ENCODE data around the gene TRPV3.
A peak's percentile ranks its signal among the peaks of the same experiment; 100 is the strongest.
"Not testable (repeated sequence)": the region's sequence is repeated elsewhere in the genome, so short reads cannot be mapped to it uniquely, and the experiment has no call there.

The TRPV3 gene

DNA sequence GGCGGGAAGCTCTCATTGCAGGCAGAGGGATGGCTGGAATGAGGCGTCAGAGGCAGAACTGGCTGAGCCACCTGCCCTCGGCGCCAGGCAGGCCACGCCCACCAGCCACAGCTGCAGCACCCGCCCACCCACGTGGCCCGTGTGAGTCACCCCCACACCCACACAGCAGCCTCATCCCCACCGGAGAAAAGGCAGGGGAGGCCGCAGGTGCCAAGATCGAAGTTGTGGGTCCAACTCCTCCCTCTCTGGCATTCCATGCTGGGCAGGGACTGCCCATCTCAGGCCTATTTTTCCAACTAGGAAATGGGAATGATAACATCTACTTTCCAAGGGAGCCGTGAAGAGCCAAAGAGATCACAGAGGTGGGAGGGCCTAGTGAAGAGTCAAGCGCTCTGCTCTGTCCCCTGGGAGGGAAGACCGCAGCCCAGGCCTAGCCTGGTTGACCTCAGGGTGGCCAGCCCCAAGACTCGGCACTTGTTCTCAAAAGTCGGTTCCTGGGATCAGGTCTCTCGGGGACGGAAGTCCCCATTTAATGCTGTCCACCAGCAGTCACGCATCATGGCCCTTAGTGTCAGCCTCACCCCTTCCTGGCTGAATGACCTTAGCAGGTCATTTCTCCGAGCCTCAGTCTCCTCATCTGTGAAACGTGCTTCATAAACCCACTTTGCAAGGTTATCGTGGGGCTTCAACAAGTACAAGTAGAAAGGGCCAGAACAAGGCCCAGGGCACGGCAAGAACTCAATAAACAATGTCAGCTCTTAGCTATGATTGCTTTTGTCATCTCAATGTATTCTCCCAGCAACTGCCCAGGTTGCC is at the start of gene TRPV3:
Gene TRPV3, minus strand, starts transcription at position 45 of the 816 bp plus-strand sequence. CDS start 2,962 bp downstream, outside the sequence.
- DNase-seq (ENCODE audit: low read depth in 2 of 2, low spot score in 1 of 2), result peak in 1 of 2 donors; percentile 13

DNA sequence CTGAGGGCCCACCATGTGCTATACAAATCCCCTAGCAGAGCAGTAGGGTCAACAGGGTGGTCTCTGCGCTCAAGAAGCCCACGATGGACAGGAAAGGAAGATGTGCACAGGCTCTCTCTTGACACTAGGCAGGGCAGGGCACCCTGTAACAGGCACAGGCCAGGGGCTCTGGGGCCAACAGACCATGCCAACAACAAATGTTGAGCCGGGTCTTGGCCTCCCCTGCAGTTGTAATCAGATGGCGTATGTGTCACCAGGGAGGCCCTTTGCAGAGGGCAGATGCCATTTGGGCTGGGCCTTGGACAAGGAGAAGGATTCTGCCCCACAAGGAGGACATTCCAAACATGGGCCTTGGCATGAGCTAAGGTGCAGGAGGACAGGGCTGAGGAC is 46.3 kb upstream of the TRPV3 start:
- DNase-seq (ENCODE audit: low read depth in 2 of 2, low spot score in 1 of 2), result no peak

DNA sequence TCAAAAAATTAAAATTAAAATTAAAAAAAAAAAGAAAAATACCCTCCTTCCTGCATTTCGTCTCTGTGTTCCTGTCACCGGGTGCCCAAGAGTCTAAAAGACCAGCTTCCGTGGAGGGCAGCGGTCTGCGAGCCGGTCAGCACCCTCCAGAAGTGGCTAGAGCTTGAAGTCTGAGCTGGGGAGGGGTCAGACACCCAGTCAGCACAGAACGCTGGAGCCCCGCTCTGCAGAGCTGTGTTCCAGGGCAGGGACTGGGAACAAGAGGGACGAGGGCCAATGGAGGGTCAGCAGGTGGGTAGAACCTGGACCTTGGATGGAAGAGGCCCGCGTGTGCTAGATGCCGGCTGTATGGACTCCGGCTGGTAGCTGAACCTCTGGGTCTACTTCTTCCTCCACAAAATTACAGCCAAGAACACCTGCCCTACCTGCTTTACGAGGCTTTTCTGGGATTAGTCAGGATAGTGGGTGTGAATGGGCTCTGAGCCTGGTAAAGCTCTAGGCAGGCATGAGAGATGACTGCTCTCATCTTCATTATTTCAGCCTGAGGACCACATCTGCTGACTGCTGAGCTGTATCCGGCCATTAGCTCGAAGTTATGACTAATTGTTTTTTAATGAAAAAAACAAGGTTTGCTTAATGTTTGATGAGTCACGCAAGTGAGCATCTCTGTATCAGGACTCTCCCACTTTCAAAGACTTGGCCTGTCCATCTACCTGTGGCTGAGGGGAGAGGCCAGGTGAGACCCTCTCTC is 45.7 kb upstream of the TRPV3 start:
- no peak for DNase-seq (ENCODE audit: low read depth in 2 of 2, low spot score in 1 of 2)

DNA sequence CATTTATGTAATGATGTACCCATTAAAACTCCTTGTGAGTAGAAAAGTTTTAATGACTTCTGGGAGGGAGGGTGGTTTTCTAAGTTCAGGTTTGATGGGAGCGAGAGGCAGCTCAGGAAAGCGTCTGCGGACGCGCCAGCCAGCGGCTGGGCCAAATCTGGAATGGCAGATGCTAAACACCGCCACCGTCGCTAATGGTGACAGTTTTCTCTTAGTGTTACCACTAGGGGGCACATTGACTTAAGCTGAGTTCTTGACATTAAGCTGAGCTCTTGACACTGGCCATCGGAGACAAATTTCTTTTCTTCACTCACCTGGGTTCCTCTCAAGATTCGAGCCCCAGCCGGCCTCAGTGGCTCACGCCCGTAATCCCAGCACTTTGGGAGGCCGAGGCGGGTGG is 44.9 kb upstream of the TRPV3 start:
- no peak for DNase-seq (ENCODE audit: low read depth in 2 of 2, low spot score in 1 of 2)

DNA sequence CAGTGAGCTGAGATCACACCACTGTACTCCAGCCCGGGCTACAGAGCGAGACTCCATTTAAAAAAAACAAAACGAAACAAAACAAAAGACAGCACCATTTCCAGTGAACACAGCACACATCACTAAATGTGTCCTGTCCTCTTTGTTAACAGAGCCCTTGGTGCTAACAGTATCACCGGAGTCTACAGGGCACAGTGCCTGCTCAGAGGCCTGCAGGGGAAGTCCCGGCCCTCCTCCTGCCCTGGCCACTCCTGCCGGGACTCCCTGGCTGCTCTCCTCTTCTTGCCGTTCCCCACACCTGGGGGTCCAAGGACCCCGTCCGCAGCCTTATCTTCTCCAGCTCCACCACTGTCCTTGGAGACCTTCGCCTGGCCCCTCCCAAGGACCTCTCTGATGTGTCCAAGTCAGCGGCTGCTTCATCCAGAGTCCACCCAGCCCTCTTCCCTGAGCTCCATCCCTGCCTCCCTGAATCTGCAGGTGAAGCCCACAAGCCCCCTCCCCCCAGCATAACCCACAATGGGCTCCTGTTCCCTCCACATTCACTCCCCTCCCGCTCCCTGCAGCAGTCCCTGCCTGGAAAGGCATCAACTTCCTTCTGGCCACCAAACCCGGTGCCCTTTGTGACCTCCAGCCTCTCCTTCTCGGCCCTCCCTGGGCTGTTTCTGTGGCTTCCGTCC is 43.1 kb upstream of the TRPV3 start:
- no peak for DNase-seq (ENCODE audit: low read depth in 2 of 2, low spot score in 1 of 2)

DNA sequence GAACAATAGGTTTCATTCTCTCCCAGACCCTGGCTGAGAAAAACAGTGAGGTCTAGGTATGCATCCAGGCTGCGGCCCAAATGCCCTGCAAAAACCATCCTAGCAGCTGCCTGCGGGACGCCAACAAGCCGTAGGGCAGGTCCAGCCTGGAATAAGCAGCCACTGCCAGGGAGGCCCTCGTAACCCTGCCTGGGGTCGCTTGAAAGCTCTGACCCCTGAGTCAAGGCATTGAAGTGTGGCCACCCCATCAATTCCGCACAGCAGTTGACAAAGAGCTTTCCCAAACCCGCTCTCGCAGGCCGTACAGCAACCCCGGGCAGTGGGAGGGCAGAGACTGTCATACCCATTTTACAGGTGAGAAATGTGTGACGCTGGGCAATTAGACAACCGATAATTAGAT is 40.5 kb upstream of the TRPV3 start:
- no peak for DNase-seq (ENCODE audit: low read depth in 2 of 2, low spot score in 1 of 2)

DNA sequence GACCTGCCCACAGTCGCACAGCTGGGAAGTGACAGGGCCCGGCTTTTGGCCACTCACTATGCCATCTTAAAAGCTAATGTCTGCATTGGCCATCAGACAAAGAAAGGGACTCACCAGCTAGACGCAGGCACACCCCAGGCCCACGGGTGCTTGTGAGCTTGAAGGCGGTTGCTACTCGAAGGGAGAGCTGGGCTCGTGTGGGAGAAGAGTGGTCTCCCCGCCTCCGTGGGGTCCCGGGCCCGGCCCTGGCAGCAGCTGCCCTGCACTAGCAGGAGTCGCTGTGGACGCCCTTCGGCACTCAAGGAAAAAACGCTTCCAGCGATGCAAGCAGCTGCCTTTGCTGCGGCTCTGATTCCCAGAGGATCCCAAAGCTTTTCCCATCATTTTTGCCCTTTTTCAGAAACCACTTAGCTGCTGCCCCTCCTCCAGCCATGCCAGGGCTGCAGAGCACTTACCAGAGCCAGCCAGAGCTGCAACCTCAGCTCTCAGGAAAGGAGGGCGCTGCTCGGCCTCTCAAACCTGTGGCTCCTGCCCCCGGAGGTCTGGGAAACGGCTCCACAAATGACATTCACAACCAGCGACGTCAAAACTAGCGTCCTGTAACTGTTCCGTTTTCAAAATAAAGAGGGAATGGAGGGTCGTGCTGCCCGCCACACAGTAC is 39.3 kb upstream of the TRPV3 start:
- no peak for DNase-seq (ENCODE audit: low read depth in 2 of 2, low spot score in 1 of 2)

DNA sequence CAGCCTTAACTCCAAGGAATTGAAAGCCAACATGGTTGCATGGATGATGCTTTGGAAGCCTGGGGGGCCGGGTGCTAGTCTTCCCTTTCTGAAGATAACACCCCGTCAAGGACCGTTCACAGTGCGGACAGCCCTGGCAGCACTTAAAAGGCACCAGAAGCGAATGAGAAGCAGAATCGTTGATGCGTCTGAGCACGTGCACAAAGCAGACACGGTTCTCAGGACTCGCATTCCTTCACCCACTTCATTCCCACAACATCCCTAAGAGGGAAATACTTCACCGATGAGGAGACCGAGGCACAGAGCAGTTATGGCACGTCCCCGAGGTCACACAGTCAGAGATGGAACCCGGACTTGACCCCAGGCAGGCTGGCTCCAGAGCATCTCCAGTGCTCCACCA is 37.4 kb upstream of the TRPV3 start:
- DNase-seq (ENCODE audit: low read depth in 2 of 2, low spot score in 1 of 2), result no peak

DNA sequence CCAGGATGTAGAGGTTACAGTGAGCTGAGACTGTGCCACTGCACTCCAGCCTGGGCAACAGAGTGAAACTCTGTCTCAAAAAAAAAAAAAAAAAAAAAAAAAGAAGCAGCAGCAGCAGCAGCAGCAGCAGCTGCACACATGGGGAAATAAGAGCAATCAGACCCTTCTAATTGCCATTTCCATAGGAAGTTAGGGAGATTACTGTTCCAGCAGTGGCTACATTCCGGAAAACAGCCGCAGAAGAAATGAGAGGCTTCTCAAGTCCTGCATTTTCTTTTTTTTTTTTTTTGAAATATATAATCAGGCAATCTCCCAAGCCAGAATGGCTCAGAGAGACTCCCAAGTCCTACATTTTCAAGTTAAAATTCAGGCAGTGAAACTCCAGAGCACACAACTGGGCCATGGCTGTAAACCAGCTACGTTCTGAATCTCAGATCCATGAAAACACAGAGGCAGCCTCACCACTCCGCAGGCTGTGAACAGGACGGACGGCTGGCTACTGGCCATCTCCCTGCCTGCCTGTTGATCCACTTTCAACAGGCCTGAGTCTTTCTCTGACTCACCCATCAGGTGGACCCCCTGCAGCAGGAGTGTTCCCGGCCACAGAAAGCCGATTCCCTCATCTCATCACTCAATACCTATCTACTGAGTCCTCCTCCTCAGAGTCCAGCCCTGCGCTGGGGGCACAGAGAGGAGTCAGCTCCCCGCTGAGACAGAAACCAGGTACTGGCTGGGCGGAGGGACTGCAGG is 36.6 kb upstream of the TRPV3 start:
- DNase-seq (ENCODE audit: low read depth in 2 of 2, low spot score in 1 of 2), result no peak

DNA sequence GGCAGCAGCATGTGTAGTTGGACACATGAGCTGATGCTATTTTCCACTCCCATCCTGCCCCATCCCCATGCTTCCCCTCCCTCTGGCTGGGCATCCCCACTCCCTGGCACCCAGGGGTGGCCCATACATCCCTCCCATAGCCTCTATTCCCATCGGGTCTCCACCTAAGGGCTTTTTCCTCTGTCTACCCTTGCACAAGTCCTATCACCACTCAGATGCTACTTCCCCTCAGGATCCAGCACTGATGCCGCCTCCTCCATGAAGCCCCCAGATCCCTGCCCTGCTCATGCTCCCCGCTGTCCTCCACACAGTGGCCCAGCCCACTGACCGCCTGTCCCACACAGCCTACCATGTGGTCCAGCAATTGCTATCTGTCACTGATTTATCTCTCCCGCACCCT is 35.8 kb upstream of the TRPV3 start:
- no peak for DNase-seq (ENCODE audit: low read depth in 2 of 2, low spot score in 1 of 2)

DNA sequence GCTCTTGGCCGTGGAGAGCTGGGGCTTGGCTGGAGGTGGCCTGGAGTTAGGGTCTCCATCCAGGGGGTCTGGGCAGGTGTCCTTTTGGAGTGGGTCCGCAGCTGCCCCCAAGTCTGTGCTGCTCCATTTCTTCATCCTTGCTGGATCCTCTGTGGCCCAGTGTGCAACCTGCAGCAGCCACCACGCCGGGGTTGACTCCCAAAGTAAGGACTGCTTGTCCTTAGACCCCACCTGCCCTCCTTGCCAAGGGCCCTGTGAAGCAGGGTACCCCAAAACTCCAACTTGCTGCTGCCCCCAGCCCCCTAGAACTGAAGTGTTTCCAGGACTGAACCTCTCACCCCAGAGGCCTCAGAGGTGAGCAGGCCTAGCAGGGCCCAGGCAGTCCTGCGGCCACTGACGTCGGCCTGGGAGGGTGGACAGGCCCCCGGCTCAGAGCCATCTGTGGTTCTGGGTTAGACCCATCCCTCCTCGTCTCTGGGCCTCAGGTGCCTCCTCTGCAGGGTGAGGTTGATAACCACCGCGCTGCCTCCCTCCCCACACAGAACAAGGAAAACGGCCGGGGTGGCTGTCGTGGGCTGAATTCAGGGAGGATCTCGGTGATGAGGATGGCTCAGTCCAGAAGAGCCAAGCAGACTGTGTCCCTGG is 34.7 kb upstream of the TRPV3 start:
- DNase-seq (ENCODE audit: low read depth in 2 of 2, low spot score in 1 of 2), result no peak

DNA sequence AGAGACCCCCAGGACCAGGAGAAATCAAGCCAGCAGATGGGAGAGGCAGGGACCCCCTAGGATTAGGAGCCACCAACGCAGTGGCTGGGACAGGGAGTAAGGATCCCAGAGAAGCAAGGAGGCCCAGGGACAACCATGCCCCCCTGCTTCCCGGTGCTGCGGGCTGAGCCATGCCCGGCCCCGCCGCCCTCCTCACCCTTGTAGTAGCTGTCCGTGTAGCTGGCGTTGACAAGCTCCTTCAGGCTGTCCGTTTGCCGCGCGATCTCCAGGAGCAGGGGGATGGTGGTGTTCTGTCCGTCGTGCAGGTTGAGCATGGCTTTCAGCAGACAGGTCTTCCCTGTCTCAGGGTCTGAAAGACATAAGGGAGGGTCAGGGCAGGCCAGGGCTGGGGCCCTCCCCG is 33.2 kb upstream of the TRPV3 start:
- no peak for DNase-seq (ENCODE audit: low read depth in 2 of 2, low spot score in 1 of 2)

DNA sequence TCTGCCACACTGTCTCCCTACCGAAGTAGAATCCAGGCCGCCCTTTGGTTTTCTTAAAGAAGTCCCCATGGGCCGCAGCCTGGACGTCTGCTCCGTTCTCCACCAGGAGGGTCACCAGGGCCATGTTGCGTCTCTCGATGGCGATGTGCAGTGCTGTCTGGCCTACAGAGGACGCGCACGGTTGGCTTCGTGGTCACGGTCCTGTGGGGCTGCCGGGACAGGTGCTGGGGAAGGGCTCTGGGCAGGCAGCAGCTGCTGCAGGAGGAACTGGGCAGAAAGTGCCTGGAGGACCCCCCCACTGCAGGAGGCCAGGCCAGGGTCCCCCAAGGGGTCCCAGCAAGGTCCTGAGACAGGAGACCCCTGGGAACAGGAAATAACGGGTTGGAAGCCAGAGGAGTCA is 32.6 kb upstream of the TRPV3 start:
- no peak for DNase-seq (ENCODE audit: low read depth in 2 of 2, low spot score in 1 of 2)

DNA sequence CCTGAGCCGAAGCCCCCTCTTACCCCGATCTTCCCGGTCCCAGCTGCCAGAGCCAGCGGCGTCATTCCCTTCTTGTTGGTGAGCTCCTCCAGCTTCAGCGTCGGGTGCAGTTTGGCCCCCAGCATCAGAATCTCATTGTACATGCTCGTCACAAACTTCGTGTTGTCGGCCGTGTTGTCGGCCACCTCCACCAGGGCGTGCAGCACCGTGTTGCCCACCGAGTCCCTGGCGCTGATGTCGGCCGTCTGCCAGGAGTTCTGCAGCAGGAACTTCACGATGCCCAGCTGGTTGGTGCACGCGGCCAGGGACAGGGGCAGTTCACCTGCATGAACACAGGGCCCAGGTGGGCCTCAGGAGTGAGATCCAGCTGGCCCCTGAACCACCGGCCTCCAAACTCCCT is 32.2 kb upstream of the TRPV3 start:
- DNase-seq (ENCODE audit: low read depth in 2 of 2, low spot score in 1 of 2), result no peak

DNA sequence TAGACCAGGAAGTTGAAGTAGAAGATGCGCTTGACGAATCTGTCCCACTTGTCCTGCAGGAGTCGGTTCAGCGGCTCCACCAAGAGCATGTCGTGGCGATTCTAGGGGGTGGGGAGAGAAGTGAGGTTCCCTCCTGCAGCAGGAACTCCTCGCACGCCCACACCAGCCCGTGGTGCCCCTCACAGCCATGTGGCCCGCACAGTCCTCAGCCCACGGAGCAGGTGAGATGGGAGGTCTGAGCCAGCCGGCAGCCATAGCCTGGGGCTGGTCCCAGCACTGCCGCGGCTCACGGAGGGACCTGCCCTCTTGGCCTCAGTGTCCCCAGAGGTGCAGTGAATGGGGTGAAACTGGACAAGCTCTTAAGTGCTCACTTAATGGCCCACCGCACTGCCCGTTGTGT is 28.2 kb upstream of the TRPV3 start:
- no peak for DNase-seq (ENCODE audit: low read depth in 2 of 2, low spot score in 1 of 2)

DNA sequence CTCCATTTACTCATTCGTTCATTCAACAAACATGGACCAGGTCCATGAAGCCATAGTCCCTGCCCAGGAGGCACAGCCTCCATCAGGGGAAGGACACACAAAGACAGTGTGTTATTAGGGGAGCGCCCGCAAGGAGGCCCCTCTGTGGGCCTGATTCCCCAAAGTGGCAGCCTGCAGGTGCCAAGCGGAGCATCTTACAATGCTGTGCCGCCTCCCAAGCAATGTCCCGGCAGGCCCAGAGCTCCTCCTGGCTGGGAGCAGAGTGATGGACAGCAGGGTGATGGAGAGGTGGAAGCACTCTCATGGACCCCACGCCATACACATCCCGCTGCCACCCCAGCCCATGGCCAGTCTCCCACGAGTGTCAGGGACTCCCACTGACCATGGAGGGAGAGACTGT is 25.8 kb upstream of the TRPV3 start:
- DNase-seq (ENCODE audit: low read depth in 2 of 2, low spot score in 1 of 2), result no peak

DNA sequence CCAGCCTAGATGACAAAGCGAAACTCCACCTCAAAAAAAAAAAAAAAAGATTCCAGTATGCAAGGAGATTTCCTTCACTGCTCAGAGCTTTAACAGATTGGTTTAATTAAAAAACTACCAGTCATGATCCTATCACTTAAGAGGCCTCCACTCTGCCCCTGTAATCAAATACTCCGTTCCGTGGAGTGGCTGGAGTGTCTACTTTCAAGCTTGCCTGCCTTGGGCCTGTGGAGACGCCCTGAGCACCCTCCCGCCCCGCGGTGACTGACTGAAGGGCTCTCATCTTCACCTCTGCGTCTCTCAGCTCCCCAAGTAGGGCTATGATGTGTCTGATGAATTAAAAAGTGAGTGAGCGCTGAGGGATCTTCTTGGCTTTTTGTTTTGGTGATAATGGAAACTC is 25.3 kb upstream of the TRPV3 start:
- DNase-seq (ENCODE audit: low read depth in 2 of 2, low spot score in 1 of 2), result no peak

DNA sequence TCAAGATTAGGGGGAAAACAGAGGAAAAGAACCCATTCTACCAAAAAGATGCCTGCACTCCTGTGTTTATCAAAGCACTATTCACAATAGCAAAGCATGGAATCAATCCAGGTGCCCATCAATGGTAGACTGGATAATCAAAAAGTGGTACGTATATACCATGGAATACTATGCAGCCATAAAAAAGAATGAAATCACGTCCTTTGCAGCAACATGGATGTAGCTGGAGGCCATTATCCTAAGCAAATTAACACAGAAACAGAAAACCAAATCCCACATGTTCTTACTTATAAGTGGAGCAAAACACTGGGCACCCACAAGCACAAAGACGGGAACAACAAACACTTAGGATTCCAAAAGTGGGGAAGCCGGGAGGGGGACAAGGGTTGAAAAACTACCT is 21.1 kb upstream of the TRPV3 start:
- DNase-seq (ENCODE audit: low read depth in 2 of 2, low spot score in 1 of 2), result not testable (repeated sequence)

DNA sequence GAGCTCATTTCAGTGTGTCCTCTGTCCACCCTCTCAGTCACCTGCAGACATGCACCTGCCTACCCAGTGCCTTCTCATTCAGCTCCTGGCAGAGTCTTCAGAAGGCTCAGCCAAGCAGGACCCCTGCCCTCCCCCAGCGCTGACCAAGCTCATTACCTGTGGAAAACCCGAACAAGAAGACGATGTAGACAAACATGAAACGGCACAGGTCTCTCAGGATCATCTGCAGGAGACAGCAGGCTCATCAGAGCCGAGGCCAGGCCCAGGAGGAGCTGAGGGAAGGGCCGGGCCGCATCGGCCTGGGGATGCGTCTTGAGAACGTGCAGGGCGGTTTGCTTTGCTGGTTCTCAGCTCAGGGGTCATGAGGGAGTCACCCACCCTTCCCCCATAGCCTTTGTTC is 19.4 kb upstream of the TRPV3 start:
- no peak for DNase-seq (ENCODE audit: low read depth in 2 of 2, low spot score in 1 of 2)

DNA sequence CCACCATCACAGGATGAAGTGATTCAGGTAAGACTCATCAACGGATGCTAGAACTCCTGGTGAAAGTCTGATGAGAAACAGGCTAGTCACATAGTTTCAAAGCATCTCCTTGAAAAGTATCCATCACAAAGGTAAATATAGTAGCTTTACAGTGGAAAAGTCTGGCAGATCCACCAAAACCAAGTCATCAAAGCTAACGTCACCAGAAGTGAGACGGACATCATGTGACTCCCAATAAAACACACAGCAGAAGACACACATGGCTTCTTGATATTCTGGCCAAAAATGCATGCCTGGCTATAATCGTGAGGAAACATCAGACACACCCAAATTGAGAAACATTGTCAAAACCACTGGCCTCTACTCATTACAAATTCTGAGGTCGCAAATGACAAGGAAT is 17.9 kb upstream of the TRPV3 start:
- no peak for DNase-seq (ENCODE audit: low read depth in 2 of 2, low spot score in 1 of 2)
